ENCODE data around the gene WWOX.

- TF ChIP-seq, protein P1, sequence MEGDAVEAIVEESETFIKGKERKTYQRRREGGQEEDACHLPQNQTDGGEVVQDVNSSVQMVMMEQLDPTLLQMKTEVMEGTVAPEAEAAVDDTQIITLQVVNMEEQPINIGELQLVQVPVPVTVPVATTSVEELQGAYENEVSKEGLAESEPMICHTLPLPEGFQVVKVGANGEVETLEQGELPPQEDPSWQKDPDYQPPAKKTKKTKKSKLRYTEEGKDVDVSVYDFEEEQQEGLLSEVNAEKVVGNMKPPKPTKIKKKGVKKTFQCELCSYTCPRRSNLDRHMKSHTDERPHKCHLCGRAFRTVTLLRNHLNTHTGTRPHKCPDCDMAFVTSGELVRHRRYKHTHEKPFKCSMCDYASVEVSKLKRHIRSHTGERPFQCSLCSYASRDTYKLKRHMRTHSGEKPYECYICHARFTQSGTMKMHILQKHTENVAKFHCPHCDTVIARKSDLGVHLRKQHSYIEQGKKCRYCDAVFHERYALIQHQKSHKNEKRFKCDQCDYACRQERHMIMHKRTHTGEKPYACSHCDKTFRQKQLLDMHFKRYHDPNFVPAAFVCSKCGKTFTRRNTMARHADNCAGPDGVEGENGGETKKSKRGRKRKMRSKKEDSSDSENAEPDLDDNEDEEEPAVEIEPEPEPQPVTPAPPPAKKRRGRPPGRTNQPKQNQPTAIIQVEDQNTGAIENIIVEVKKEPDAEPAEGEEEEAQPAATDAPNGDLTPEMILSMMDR (IDR thresholded peaks at IDR 0.05; ENCODE audit: low read length): no peak
- TF ChIP-seq EZH2phosphoT487 (IDR thresholded peaks at IDR 0.05; ENCODE audit: low read length): no peak
These were observed 390.2 kb downstream of the WWOX start for GRCh38 chr16:78489631-78490030.

All from MM.1S (cell line).